ENCODE measurements around the gene CLDND2.
A peak's percentile ranks its signal among the peaks of the same experiment; 100 is the strongest.
"Not testable (repeated sequence)": the region's sequence is repeated elsewhere in the genome, so short reads cannot be mapped to it uniquely, and the experiment has no call there.

Gene CLDND2

DNA sequence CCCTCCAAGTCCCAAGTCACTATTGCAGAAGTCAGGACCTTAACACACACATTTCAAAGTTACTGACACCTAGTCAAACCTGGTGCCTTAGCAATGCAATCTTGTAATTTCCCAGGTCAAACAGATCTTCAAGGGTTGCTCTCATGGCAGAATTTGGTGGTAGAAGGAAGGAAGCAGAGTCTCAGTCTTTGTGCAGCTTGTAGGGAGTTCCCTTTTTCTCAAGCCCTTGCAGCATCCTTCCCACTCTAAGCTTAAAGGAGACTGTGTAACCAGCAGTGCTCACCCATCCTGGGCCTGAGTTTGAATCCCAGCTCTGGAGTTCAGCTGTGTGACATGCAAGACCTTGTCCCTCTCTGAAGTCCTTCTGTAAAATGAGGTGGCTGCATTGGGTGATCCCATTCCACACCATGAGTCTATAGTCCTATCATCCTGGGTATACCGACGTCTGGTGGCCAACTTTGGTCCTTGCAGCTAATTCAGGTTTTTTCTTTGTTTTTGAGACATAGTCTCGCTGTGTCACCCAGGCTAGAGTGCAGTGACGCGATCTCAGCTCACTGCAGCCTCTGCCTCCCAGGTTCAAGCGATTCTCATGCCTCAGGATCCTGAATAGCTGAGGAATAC is 38.8 kb upstream of the CLDND2 start:
- TF ChIP-seq CTCF (conservative IDR thresholded peaks at IDR 0.05; ENCODE audit: low read depth, low read length): peak; percentile 53
- no peak overlapping the region for H3K4me3 ChIP-seq (ENCODE audit: low read length)
- no peak for DNase-seq (ENCODE audit: low read depth)

GRCh38 chr19:51402117-51402516 is 33.3 kb upstream of the CLDND2 start:
- DNase-seq (ENCODE audit: low read depth): no peak
- no peak for TF ChIP-seq CTCF (conservative IDR thresholded peaks at IDR 0.05; ENCODE audit: low read depth, low read length)
- H3K4me3 ChIP-seq (ENCODE audit: low read length): no peak overlapping the region

DNA sequence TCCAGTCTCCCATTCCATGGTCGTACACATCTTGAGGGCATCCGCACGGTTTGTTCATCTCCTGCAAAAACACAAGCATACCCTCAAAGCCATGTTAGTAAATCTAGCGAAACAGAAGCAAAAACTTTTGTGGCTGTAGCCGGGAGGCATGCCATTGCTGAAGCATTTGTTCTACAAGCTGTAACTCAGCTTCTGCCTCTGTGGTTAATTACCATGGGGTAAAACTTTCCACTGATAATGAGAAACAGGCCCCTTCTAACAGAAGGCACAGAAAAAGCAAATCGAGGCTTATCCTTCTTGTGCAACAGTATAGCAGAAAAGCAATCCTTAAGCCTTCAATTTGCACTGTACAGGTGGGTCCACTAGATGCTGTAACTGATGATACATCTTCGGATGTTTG is 31.1 kb upstream of the CLDND2 start:
- not testable (repeated sequence) for H3K4me3 ChIP-seq (ENCODE audit: low read length); DNase-seq (ENCODE audit: low read depth)

- DNase-seq (ENCODE audit: low read depth): no peak
- TF ChIP-seq CTCF (conservative IDR thresholded peaks at IDR 0.05; ENCODE audit: low read depth, low read length): no peak
- H3K4me3 ChIP-seq (ENCODE audit: low read length): no peak overlapping the region
Measured at GRCh38 chr19:51399231-51399630, 30.4 kb upstream of the CLDND2 start.

GRCh38 chr19:51398096-51398704 is 29.4 kb upstream of the CLDND2 start:
- peak; percentile 66 for TF ChIP-seq CTCF (conservative IDR thresholded peaks at IDR 0.05; ENCODE audit: low read depth, low read length)
- no peak overlapping the region for H3K4me3 ChIP-seq (ENCODE audit: low read length)
- DNase-seq (ENCODE audit: low read depth): no peak

GRCh38 chr19:51397453-51397852 is 28.6 kb upstream of the CLDND2 start:
- DNase-seq (ENCODE audit: low read depth): not testable (repeated sequence)

GRCh38 chr19:51396175-51396574 is 27.4 kb upstream of the CLDND2 start:
- H3K4me3 ChIP-seq (ENCODE audit: low read length): no peak overlapping the region
- TF ChIP-seq CTCF (conservative IDR thresholded peaks at IDR 0.05; ENCODE audit: low read depth, low read length): no peak
- no peak for DNase-seq (ENCODE audit: low read depth)

More at GRCh38 chr19:51397453-51397852, 28.6 kb upstream of the CLDND2 start:
- not testable (repeated sequence) for H3K4me3 ChIP-seq (ENCODE audit: low read length)

DNA sequence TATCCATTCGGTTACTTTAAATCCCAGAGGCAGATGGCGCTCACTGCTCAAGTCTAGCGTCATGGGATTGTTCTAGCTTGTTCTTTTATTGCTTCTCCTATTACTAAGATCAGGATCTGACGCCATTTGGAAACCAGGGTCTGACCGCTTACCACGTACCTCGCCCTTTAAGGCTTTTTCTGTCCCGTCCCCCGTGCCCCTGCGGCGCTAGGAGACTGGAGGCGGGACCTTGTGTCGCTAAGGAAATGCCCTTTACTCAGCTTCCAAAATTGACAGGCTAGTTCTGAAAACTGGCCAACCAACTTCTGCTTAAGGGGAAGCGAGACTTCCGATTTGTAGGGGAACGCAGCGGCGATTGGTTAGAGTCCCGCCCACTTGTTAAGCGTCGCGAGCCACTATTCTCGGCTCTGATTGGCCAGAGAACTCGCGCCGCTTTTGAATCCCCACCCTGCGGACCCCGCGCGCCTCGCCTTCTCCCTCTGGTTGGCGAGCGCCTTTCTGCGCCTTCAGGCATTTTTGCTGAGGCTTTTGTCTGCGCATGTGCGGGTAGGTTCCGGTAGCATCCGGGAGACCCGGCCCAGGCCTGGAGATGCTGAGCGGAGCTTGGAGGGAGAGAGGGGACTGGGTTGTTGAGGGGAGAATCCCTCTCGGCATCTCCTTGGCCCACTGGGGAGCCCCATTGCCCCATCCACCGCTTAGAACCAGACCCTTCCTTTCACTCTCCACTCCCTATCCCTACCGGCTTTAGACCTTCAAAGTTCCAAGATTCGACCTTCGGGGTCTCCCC is 25.4 kb upstream of the CLDND2 start:
- peak overlapping the region; percentile 55 for H3K4me3 ChIP-seq (ENCODE audit: low read length)
- peak; percentile 94 for DNase-seq (ENCODE audit: low read depth)
- no peak for TF ChIP-seq CTCF (conservative IDR thresholded peaks at IDR 0.05; ENCODE audit: low read depth, low read length)
